Transverse colon (tissue), 4 donors: ENCODE measurements around the gene FBXL14. TPM values are rescaled to one million over a fixed set of nuclear protein-coding genes. Genes with fewer than 3 reads are reported as not detected.

Source experiments
- DNase-seq: peaks from one replicate; pipeline ENCODE4 v3.0.0-alpha.2; 2019
- H3K27ac ChIP-seq, 4 donors: fragments of 200-600 bp; sonication (generic); 2 replicates each; pipeline ENCODE4 v1.5.1; 2016 to 2018; ENCODE audit warnings: inconsistent platforms in 4 of 4
- H3K27me3 ChIP-seq: fragments of 200-600 bp; sonication (generic); 2 replicates; pipeline ENCODE4 v1.5.1; 2017; ENCODE audit warnings: inconsistent platforms
- H3K36me3 ChIP-seq, 4 donors: fragments of 200-600 bp; sonication (generic); 2 replicates each; pipeline ENCODE4 v1.5.1; 2017 to 2019; ENCODE audit warnings: inconsistent platforms in 4 of 4
- H3K4me1 ChIP-seq, 4 donors: fragments of 200-600 bp; sonication (generic); 2 replicates each; pipeline ENCODE4 v1.5.1; 2017 to 2020; ENCODE audit warnings: inconsistent platforms in 4 of 4
- H3K4me3 ChIP-seq, 4 donors: fragments of 200-600 bp; sonication (generic); 1 replicate in 1 of 4; 2 replicates in 3 of 4; pipeline versions ENCODE4 v1.5.1 to v1.6.1; 2017 to 2019; ENCODE audit warnings: inconsistent platforms in 4 of 4
- H3K9me3 ChIP-seq, 2 donors: fragments of 200-600 bp; sonication (generic); 2 replicates each; pipeline ENCODE4 v1.5.1; 2017 to 2019; ENCODE audit warnings: inconsistent platforms in 2 of 2
- EP300 ChIP-seq: sonication (generic); formaldehyde crosslinking; IDR thresholded peaks from one replicate; pipeline ENCODE4 v1.6.1; 2017; ENCODE audit warnings: antibody characterized with exemption, low read depth
- POLR2A ChIP-seq: fragments of 450-650 bp; IDR thresholded peaks from one replicate; pipeline ENCODE4 v1.6.1; 2016; ENCODE audit warnings: antibody characterized with exemption, mild to moderate bottlenecking, moderate library complexity
- POLR2AphosphoS5 ChIP-seq, 3 donors: sonication (generic); formaldehyde crosslinking; IDR thresholded peaks; one replicate each; pipeline ENCODE4 v1.6.1; 2016; ENCODE audit warnings: antibody characterized with exemption in 3 of 3
- WGBS, 2 donors: methylation state at CpG; one replicate each; pipeline ENCODE4 v1.1.5; 2018; ENCODE audit warnings: low coverage in 1 of 2; 5-methylcytosine and 5-hydroxymethylcytosine counted together
- in situ Hi-C, 4 donors: fragments of 200-750 bp; cut with MboI; loops; one replicate each; pipeline versions ENCODE4 v1.15.0 to v1.15.1; 2017; ENCODE audit warnings: low sequenced_read_pairs in 3 of 4, low pct_ligation_motif_present in 1 of 4, low pct_unique_long_range_greater_than_20kb in 1 of 4
- intact Hi-C: fragments of 100-400 bp; cut with DNase I; formaldehyde crosslinking; loops from one replicate; pipeline ENCODE4 v1.15.1; 2023; ENCODE audit warnings: low total_unique reads
- total RNA-seq, 4 donors: library from RNA; depleted of rRNA; stranded (reverse); fragments of >200 nt; gene quantifications; one replicate each; pipeline ENCODE4 v1.1.0, GENCODE V29; 2016
- TF ChIP-seq, protein P1 (sequence below), 5 experiments: fragments of 200-600 bp in 3 of 5; fragments of 450-650 bp in 2 of 5; sonication (generic) in 3 of 5; IDR thresholded peaks; 1 replicate in 2 of 5; 2 replicates in 3 of 5; pipeline ENCODE4 v1.5.1; 2016 to 2017; ENCODE audit warnings: antibody characterized with exemption in 5 of 5, inconsistent platforms in 3 of 5, mild to moderate bottlenecking in 2 of 5, moderate library complexity in 1 of 5

The FBXL14 gene
- total RNA-seq, 4 donors from 2014 or later: 15.5 to 44.4 (median 28.0) TPM

DNA sequence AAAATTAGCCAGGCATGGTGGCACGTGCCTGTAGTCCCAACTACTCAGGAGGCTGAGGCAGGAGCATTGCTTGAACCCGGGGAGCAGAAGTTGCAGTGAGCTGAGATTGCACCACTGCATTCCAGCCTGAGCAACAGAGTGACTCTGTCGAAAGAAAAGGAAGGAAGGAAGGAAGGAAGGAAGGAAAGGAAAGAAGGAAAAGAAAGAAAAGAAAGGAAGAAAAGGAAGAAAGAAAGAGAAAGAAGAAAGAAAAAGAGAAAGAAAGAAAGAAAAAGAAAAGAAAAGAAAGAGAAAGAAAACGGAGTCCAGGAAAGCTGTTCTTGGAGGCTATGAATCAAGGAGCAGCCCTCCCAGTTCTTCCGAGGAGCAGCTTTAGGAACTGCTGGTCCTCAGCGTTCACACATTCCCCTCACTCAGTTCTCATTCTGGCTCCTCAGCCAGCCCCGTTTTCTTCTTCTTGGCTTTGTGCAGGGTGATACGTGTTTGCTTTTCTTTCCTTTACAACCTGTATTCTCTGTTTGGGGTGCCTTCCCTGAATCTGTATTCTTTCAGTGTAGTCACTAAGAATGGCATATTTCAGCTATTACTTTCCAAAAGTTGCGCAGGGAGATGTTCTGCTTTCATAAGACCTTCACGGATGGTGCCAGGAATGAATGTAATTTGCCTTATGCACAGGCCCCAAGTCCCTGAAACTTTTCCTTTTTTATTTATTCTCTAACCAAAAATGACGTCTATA, 12.2 kb downstream of the FBXL14 start:
- intact Hi-C loops: loop anchor here (5.0 kb wide), 1 partner anchor 465 kb away; no protein-coding TSS in a partner anchor

DNA sequence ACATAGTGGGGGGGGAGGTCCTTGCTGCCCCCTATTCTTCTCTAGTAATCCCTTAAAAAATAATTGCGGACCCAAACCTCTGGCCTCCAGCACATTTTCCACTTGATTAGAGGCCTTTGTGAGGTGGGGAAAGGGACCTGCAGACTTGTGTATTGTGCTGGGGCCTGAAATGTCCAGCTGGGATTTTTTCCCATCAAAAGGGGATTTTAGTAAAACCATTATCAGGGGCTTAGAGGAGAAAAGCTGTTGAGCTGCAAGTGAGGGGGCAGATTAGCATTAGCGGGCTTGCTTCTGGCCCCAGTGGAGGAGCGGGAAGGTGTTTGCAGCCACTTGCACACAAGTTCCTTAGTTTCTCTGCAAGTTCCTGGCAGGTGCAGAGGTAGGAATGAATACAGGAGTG, 13.9 kb downstream of the FBXL14 start:
- WGBS, 2 donors: 90 to 93% methylated on average over 3 of the region's 3 CpGs
- Histone ChIP-seq H3K27me3 (no peaks in the 10 kb centered on the region), H3K36me3 (no peaks in the 10 kb centered on the region), H3K4me1 (peaks cover 0 to 45% (median 29%) of the 10 kb centered on the region in 4 donors), H3K9me3 (no peaks in the 10 kb centered on the region), H3K27ac (no peak overlapping the region), H3K4me3 (no peak overlapping the region)
- no peak for DNase-seq
- TF ChIP-seq, protein P1, sequence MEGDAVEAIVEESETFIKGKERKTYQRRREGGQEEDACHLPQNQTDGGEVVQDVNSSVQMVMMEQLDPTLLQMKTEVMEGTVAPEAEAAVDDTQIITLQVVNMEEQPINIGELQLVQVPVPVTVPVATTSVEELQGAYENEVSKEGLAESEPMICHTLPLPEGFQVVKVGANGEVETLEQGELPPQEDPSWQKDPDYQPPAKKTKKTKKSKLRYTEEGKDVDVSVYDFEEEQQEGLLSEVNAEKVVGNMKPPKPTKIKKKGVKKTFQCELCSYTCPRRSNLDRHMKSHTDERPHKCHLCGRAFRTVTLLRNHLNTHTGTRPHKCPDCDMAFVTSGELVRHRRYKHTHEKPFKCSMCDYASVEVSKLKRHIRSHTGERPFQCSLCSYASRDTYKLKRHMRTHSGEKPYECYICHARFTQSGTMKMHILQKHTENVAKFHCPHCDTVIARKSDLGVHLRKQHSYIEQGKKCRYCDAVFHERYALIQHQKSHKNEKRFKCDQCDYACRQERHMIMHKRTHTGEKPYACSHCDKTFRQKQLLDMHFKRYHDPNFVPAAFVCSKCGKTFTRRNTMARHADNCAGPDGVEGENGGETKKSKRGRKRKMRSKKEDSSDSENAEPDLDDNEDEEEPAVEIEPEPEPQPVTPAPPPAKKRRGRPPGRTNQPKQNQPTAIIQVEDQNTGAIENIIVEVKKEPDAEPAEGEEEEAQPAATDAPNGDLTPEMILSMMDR (IDR thresholded peaks at IDR 0.05): no peak
- TF ChIP-seq EP300: no peak
- TF ChIP-seq POLR2AphosphoS5 (IDR thresholded peaks at IDR 0.05): no peak
- no peak for TF ChIP-seq POLR2A
- in situ Hi-C loops (loop anchor here in 1 of 4 donors (25.0 kb wide), 1 partner anchor 468 kb away; no protein-coding TSS in a partner anchor), intact Hi-C loops (loop anchor here (5.0 kb wide), 1 partner anchor 463 kb away; no protein-coding TSS in a partner anchor)

More for the DNA sequence above, 12.2 kb downstream of the FBXL14 start:
- Histone ChIP-seq H3K4me3 (no peak overlapping the region), H3K36me3 (no peaks in the 10 kb centered on the region), H3K9me3 (no peaks in the 10 kb centered on the region), H3K4me1 (peaks cover 0 to 34% (median 21%) of the 10 kb centered on the region in 4 donors), H3K27ac (peak overlapping the region in 3 of 4 donors; percentile 1 to 19 (median 6)), H3K27me3 (no peaks in the 10 kb centered on the region)
- in situ Hi-C loops: loop anchor here in 1 of 4 donors (25.0 kb wide), 1 partner anchor 470 kb away; no protein-coding TSS in a partner anchor
- WGBS, 2 donors: 78 to 87% methylated on average over 8 to 11 of the region's 11 CpGs
- no peak for DNase-seq
- TF ChIP-seq POLR2A (no peak), EP300 (no peak), POLR2AphosphoS5 (IDR thresholded peaks at IDR 0.05) (no peak)
- TF ChIP-seq, protein P1 (IDR thresholded peaks at IDR 0.05): no peak

DNA sequence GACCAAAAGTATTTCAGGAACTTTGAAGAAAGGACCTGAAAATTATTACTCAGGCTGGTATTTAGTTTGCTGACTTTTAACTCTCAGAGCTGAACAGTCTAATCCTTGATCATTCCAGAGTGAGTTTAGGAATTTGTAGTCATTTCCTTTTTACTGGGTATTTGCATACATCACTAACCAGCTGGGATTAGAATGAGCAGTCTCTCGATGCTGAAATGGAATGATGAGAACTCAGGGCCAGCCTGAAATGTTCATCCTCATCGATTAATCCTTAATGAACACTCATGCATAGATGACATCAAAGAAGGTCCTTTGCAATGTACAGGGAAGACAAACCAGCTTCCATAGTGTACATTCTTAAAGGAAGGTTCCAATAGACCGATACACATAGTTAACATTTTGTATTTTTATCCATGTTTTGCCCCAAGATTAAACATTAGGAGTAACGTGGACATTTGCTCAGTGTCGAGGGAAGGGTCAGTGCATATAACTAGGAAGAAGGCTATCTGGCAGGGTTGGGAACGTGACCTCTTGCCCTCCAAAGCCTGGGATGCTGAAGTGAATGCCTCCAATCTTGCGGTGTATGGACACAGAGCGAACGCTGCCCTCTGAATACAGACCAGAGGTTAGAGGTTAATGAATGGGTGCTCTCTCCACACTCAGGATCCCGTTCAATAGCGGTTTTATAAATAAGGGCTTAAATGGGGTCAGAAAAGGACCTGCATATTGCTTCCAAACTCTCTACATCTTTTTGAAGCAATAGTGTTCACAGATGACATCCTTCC, 14.5 kb downstream of the FBXL14 start:
- Histone ChIP-seq H3K27ac (no peak overlapping the region), H3K4me3 (no peak overlapping the region), H3K36me3 (no peaks in the 10 kb centered on the region), H3K4me1 (peaks cover 0 to 50% (median 36%) of the 10 kb centered on the region in 4 donors), H3K9me3 (no peaks in the 10 kb centered on the region), H3K27me3 (no peaks in the 10 kb centered on the region)
- TF ChIP-seq POLR2AphosphoS5 (IDR thresholded peaks at IDR 0.05) (no peak), POLR2A (no peak), EP300 (no peak)
- TF ChIP-seq, protein P1 (IDR thresholded peaks at IDR 0.05): no peak
- in situ Hi-C loops (loop anchor here in 2 of 4 donors (10.0 to 25.0 kb wide), 2 partner anchors 465 to 468 kb away; no protein-coding TSS in a partner anchor), intact Hi-C loops (loop anchor here (5.0 kb wide), 1 partner anchor 463 kb away; no protein-coding TSS in a partner anchor)
- DNase-seq: no peak
- WGBS, 2 donors: 83 to 90% methylated on average over 2 to 11 of the region's 11 CpGs
